ENCODE measurements around the gene CSTPP1.
"Not testable (repeated sequence)": the region's sequence is repeated elsewhere in the genome, so short reads cannot be mapped to it uniquely, and the experiment has no call there.

GRCh38 chr11:47206577-47206976 lies 270.0 kb downstream of the CSTPP1 start:
- not testable (repeated sequence) for TF ChIP-seq CTCF (IDR thresholded peaks at IDR 0.05; ENCODE audit: insufficient read depth, low read depth, low read length); EZH2 (IDR thresholded peaks at IDR 0.05; ENCODE audit: insufficient read depth, low read length)
